ENCODE measurements around the gene AMOTL2.

DNA sequence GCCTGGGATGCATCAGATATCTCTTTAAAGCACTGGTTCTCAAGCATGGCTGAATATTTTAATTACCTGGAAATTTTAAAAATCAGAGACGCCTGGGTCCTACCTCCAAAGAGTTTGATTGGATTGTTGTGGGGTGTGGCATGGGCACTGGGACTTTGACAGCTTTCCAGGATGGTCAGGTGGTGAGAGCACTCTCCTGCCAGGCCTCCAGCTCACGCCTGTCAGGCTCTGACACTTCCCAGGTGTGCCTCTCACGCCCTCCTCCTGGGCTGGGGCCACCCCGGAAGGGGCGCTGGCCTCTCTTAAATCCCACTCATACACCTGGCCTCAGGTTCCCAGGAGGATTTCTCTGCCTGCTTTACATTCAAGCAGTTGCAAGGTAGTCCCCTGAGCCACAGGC is 48.5 kb downstream of the AMOTL2 start:
- TF ChIP-seq, protein P1, sequence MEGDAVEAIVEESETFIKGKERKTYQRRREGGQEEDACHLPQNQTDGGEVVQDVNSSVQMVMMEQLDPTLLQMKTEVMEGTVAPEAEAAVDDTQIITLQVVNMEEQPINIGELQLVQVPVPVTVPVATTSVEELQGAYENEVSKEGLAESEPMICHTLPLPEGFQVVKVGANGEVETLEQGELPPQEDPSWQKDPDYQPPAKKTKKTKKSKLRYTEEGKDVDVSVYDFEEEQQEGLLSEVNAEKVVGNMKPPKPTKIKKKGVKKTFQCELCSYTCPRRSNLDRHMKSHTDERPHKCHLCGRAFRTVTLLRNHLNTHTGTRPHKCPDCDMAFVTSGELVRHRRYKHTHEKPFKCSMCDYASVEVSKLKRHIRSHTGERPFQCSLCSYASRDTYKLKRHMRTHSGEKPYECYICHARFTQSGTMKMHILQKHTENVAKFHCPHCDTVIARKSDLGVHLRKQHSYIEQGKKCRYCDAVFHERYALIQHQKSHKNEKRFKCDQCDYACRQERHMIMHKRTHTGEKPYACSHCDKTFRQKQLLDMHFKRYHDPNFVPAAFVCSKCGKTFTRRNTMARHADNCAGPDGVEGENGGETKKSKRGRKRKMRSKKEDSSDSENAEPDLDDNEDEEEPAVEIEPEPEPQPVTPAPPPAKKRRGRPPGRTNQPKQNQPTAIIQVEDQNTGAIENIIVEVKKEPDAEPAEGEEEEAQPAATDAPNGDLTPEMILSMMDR (IDR thresholded peaks at IDR 0.05; ENCODE audit: low read depth, low read length) = no peak
- no peak for TF ChIP-seq EZH2phosphoT487 (IDR thresholded peaks at IDR 0.05; ENCODE audit: low read depth)

Measured in OCI-LY3 (cell line).